Urothelium cell line (cell line): ENCODE results near the gene ACBD6.
A peak's percentile ranks its signal among the peaks of the same experiment; 100 is the strongest.
"Not testable (repeated sequence)": the region's sequence is repeated elsewhere in the genome, so short reads cannot be mapped to it uniquely, and the experiment has no call there.

Experiments
- DNase-seq: peaks from one replicate; pipeline ENCODE4 v3.0.0; 2011; ENCODE audit warnings: low spot score, mixed read lengths
- FAIRE-seq: peaks from 2 replicates; lab custom pipeline; 2011; peaks lifted over from hg19 to GRCh38; lab: Jason Lieb, UNC

ACBD6 gene, protein sequence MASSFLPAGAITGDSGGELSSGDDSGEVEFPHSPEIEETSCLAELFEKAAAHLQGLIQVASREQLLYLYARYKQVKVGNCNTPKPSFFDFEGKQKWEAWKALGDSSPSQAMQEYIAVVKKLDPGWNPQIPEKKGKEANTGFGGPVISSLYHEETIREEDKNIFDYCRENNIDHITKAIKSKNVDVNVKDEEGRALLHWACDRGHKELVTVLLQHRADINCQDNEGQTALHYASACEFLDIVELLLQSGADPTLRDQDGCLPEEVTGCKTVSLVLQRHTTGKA

DNA sequence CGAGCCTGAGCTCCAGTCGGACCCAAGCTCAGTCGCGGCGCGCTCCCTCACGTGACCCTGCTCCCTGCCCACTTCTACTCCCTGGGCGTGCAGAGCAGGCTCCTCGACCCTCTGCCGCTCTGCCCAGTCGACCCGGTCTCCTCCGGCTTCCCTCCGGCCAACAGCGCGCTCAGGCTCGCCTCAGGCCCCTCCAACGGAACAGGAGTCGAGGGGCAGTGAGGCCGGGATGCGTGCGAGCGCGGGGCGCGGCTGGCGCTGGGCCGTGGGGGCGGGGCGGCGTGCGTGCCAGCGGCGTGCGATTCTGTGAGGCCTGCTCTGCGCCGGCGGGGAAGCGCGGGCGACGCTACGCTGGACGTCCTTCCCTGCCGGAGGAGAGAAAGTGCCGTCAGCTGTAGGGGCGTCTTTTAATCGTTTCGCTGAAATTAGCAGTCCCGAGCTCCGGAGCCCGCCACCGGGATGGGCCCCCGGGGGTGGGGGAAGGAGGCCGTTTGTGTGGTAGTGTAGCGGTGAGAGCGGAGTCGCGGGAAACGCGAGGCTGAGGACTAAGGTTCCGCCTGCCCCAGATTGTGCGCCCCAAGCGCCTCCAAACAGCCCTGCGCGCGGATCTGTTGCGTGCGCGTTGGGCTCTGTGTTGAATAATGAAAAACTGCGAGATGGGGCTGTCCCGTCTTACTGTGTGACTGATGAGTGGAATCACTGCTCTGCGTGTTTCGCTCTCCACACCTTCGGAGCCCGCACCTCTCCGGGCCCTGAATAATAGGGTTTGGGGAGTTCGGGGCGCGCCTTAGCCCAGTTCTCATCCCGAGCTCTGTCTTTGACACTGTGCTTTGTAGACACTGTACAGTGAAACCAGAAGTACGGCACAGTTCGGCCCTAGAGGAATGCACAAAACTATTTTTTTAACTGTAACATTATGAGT, at the start of gene ACBD6:
Gene ACBD6, minus strand, starts transcription at position 217 of the 919 bp plus-strand sequence. CDS start 311 bp downstream, outside the sequence.
- FAIRE-seq, result peak; percentile 32
- peak; percentile 87 for DNase-seq

DNA sequence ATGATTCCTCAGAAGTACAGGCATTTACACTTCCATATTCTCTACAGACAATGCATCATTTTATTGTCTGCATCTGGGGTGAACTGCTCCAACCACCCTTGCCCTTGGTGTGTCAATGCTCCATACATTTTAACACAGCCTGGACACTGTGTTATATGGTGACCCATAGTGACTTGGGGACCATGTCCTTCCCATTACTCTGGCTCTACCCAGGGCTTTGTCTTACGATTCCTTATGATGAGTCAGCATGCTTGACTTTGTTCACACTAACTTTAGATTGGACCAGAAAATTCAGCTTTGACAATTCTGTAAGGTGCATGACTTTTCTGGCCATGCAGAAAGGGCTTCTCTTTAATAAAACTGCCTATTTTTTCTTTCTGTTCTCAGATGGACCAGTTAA, 49.6 kb upstream of the ACBD6 start:
- DNase-seq, result no peak
- FAIRE-seq, result no peak

GRCh38 chr1:180550241-180550640, 47.9 kb upstream of the ACBD6 start:
- FAIRE-seq, result no peak

DNA sequence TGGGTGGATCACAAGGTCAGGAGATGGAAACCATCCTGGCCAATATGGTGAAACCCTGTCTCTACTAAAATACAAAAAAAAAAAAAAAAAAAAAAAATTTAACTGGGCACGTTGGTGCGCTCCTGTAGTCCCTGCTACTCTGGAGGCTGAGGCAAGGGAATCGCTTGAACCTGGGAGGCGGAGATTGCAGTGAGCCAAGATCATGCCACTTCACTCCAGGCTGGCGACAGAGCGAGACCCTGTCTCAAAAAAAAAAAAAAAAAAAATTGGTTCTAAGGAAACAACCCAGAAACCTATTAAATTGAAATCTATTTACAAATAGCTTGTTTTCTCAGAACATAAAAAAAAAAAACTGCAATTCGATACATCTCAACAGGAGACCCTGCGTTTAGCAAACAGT, 47.4 kb upstream of the ACBD6 start:
- not testable (repeated sequence) for FAIRE-seq, DNase-seq

More at GRCh38 chr1:180550241-180550640, 47.9 kb upstream of the ACBD6 start:
- DNase-seq, result no peak

- FAIRE-seq (no peak), DNase-seq (no peak)
Measured at GRCh38 chr1:180548686-180549317, 46.4 kb upstream of the ACBD6 start.

DNA sequence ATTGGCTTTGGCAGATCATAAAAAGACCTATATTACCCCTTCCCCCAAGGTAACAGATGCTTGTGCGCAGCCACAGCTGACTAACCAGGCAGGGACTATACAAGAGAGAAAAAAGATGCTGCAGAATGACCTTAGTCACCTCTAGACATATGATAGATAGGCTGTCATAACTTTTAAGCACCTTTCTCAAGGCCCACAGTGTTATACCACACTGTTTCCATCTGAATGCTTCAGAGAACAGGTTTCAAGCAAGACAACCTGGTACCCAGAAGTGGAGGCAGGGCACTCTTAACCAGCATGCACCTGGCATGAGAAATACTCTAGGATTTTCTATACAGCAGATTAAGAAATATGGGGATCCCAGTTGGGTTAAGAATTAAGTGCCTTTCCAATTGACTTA, 43.6 kb upstream of the ACBD6 start:
- no peak for FAIRE-seq

DNA sequence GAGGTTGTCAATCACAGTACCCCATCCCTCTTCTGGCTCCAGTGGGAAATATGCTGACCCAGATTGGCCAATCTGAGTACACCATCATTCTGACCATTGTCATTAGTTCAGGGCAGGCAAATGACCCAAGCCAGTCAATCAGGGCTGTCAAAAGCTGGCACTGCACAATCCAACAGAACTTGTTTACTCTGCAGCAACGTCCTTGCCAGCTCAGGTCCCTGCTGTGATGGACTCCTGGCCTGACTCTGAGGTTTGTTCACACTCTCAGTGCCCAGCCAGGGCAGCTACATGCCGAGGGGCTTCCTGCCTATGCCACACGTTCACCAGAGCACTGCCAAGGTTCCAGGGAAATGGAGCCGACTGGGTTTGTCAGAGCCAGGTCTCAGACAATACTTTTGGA, 41.7 kb upstream of the ACBD6 start:
- no peak for FAIRE-seq
- DNase-seq, result no peak

More for the DNA sequence above, 43.6 kb upstream of the ACBD6 start:
- no peak for DNase-seq

GRCh38 chr1:180542838-180543145, 40.4 kb upstream of the ACBD6 start:
- FAIRE-seq (no peak), DNase-seq (no peak)

DNA sequence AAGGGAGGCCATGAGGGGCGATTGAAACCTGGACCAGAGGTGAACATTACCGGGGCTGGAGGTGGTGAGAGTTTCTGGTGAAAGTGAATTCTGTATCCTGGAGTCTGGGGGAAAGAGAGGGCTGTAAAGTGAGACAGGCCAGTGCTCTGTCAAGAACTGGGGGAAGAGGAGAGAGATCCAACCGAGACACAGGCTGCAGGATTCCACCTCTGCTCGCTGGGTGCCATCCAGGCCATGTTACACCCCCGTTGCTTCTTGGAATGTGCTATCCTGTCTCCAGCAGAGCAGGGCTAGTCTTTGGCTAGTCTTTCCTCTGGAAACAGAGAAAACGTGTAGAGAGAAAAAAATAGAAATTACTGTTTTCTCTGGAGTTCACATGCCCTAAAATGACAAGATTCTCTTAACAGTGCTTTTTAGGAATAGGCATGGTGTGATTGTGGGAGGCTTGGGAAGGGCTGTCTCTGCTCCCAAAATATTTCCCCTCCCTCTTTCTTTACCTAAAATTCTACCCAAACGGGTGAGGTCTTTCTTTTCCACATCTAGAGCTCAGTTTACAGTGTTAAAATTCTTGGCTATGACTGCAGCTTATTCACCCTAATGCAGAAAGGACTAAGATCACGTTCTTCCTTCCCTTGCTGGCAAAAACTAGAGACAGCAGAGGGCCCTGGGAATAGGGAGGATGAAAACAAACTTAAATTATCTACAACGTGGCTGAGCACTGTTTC, 39.9 kb upstream of the ACBD6 start:
- DNase-seq, result no peak
- no peak for FAIRE-seq

- FAIRE-seq, result no peak
- DNase-seq, result no peak
Measured at GRCh38 chr1:180540697-180541594, 38.6 kb upstream of the ACBD6 start.

DNA sequence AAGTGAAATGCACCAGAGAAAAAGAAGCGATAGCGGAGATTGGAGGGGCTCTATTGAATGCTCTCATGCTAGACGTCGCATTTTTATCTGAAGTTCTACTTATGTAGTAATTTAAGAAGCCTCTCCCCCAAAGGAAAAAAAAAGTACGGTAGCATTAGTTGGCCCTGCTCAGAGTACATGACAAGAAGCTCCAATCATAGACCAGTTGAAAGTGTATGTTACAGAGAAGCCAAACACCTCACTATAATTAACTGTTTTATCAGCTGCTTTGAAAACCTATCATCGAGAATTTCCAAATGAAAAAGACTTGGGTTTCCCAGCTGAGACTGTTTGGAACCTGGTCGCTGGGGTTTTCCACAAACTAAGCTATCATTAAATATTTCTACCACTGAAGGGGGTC, 36.8 kb upstream of the ACBD6 start:
- no peak for FAIRE-seq
- DNase-seq, result no peak

DNA sequence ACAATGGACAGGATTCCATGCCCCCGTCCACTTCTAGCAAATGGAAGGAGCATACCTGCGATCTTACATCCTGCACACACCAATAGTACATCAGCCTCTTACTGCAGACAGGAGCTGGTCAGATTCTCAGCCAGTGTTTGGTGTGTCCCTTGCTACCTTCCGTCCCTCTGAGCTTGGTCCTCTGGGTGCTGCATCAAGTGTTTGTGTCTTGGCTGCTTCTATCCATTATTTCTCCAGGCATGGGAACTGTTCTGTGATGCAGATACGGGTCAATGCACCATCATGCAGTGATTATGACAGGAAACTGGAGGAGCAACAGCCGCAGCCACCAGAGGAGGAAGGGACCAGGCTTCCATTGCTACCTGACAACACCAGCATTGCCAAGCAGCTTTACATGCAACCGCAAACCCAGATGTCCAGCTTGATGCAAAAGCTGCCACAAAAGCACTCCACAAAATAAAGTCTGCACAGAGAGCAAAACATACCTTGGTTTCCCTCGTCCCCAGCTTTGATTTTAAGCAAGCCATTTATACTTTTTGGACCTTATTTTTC, 34.5 kb upstream of the ACBD6 start:
- no peak for FAIRE-seq
- DNase-seq, result no peak

GRCh38 chr1:180535418-180535999, 33.1 kb upstream of the ACBD6 start:
- DNase-seq, result no peak
- FAIRE-seq, result no peak

- no peak for FAIRE-seq
- DNase-seq, result no peak
Measured at GRCh38 chr1:180534214-180534613, 31.8 kb upstream of the ACBD6 start.

DNA sequence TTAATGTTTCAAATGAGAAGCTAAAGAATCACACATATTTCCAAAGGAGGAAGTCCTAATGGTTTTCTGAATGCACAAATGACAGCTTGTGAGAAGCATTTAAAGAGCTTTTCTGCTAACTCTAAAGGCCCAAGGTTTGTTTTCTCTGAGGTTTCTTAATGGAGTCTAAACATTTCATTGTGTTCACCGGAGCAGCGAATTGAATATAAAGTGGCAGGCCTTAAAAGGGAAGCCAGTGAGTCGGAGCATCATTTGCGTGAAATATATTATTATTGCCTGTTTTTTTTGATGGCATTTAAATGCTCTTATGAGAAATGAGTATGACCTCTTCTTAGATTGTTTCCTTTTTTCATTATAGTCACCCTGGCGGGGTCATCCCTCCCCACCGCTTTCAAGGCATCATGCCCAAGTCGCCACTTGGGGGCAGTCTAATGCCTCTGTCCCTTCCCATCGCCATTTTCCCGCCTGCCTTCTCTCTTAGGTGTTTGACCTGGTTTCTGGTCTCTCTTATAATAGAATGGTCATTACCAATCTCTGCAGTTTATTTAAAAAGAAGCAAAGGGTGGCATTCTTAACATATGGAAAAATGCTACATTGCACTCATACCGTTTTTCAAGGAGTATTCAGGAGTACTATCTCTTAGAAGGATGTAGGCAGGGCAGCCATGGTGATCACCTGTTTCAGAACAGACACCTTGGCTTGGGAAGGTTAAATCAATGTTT, 31.1 kb upstream of the ACBD6 start:
- DNase-seq, result peak; percentile 63
- no peak for FAIRE-seq

DNA sequence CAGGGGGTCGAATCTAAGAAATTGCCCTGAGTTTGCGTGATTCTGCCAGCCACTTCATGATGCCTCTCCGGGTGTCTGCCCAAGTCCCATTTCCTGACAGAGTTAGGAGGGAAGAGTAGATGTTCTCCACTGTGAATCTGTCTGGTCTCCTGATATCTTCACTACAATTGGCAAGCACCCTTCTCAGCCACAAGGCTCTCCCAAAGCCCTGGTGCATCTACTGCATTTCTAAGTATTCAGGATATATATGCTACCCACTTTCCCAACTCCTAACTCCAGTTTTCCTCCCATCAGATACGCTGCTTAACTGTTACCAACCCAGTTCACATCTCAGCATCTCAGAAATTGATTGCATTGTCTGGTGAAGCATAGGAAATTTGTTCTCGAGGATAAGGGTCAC, 30.5 kb upstream of the ACBD6 start:
- FAIRE-seq, result no peak

GRCh38 chr1:180530501-180530900, 28.1 kb upstream of the ACBD6 start:
- FAIRE-seq (no peak), DNase-seq (peak; percentile 41)

More for the DNA sequence above, 30.5 kb upstream of the ACBD6 start:
- DNase-seq, result no peak

DNA sequence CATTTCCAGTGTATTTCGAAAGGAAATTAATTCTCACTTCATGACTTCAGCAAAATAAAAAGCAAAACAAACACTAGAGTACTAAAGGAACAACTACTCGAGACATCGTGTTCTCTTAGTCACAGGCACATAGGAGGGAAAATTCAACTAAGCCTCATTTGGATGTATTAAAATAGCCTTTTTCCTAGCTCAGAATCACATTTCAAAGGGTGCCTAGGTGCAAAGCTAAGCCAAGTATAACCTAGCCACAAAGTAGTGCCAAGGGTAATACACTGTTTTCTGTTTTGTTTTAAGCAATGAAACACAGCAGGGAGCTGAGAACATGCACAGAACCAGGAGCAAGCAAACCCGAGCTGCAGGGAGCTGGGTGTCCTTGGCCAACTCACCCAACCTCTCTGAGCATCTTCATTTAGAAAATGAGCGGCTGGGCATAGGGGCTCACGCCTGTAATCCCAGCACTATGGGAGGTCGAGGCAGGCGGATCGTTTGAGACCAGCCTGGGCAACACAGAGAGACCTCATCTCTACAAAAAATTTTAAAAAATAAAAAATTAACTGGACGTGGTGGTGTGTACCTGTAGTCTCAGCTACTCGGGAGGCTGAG, 26.6 kb upstream of the ACBD6 start:
- FAIRE-seq, result no peak
- no peak for DNase-seq
